ENCODE results near the gene PRXL2B.
A peak's percentile ranks its signal among the peaks of the same experiment; 100 is the strongest.

Gene PRXL2B

GRCh38 chr1:2570332-2570731, 16.2 kb upstream of the PRXL2B start:
- no peak overlapping the region for H3K27ac ChIP-seq
- TF ChIP-seq ZFX (IDR thresholded peaks at IDR 0.05): no peak
- TF ChIP-seq CTCF (conservative IDR thresholded peaks at IDR 0.05): no peak

DNA sequence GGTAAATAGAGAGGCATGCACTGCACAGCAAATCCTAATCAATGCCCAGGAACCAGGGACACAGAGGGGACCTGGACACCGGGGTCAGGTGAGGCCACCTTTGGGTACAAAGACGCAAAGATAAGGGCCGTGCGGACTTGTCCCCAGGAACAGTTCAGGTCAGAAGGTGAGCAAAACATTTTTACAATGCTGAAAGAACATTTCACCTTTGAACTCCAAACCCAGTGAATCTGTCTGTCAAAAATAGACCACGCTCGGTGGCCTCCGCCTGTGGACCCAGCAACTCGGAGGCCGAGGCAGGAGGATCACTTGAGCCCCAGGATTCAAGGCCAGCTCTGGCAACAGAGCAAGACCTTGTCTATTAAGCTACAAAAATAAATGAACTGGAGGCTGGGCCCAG, 15.2 kb upstream of the PRXL2B start:
- no peak overlapping the region for H3K27ac ChIP-seq
- TF ChIP-seq ZFX (IDR thresholded peaks at IDR 0.05) (no peak), CTCF (conservative IDR thresholded peaks at IDR 0.05) (no peak)

DNA sequence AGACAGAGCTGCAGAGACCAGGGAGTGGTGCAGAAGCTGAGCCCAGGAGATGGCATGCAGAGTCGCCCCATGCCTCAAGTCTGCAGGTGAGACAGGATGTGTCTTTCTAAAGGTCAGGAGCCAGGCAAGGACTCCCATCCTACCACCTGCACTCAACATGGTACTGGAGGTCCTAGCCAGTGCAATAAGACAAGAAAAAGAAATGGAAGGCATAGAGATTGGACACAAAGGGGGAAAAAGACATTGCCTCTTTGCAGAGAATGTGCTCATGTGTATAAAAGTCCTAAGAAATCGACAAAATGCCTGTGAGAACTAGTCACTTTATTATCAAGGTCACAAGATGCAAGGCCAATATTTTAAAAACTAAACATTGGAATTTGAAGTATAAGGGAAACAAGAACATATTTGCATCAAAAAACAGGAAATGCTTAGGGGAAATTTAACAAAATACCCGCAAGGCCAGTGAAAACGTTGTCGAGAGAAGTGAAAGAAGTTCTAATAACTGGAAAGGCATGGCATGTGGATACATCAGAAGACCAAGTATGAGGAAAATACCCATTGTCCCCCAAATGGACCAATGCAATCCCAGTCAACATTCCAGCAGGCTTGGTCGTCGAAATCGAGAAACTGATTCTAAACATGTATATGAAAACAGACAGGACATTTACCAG, 13.2 kb upstream of the PRXL2B start:
- TF ChIP-seq ZFX (IDR thresholded peaks at IDR 0.05): no peak
- no peak overlapping the region for H3K27ac ChIP-seq

- TF ChIP-seq ZFX (IDR thresholded peaks at IDR 0.05) (no peak), CTCF (conservative IDR thresholded peaks at IDR 0.05) (no peak)
- no peak overlapping the region for H3K27ac ChIP-seq
These were observed 12.2 kb upstream of the PRXL2B start for GRCh38 chr1:2574350-2574749.

DNA sequence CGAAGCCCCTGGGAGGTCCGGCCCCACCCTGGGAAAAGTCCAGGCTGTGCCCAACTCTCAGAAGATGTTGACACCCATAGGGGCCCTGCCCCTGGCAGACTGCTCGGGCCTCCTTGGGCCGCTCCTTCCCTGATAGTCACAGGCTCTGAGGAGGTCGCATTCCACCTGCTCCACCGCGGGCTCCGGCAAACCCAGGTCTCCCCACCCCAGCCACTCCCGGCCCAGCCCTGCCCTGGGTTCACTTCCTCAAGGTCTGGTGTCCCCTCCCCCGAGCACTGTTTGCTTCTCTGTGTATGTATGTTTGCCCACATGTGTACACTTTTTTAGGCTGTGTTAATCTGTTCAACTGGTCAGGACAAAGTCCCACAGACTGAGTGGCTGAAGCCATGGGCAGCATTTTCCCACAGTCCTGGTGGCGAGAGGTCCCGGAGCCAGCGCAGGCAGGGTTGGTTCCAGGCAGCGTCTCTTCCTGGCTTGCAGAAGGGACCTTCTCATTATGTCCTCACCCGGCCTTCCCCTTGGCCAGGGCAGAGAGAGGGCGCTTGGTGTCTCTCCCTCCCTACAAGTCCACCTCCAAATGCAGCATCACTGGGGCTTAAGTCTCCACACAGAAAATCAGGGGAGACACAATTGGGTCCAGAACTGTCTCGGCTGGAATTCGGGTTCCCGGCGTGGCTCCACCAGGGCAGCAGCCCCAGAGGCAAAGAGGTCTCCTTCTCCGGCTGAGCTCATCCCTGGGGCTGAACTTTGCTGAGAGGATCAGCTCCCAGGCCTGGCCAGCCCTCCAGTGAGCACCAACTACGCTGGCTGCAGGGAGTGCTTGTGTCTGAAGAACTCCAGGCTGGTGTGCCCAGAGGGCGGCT, 10.5 kb upstream of the PRXL2B start:
- no peak for TF ChIP-seq CTCF (conservative IDR thresholded peaks at IDR 0.05)
- no peak for TF ChIP-seq ZFX (IDR thresholded peaks at IDR 0.05)
- H3K27ac ChIP-seq: no peak overlapping the region

DNA sequence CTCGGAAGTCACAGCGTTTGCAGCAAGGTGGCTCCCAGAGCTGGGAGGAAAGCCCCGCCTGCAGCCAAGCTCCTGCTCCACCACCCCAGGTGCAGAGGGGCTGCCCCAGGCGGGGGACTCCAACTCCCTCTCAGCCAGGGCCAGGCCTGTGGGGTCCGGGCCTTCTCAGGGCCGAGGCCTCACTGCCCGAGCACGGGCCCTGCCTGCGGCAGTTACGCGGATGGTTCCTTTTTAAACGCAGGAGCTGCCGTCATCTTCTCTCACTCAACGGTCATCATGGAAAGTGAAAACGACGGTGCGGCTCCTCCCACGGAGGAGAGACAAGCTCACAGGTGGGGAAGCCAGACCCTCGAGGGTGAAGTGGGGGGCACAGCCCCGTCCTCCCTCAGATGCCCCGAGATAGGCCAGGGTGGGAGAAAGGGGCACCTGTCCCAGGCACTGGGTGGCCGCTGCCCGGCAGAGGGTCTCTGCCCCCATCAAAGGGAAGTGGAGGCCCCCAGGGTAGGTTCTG, 9.0 kb upstream of the PRXL2B start:
- H3K27ac ChIP-seq: peak overlapping the region; percentile 37

DNA sequence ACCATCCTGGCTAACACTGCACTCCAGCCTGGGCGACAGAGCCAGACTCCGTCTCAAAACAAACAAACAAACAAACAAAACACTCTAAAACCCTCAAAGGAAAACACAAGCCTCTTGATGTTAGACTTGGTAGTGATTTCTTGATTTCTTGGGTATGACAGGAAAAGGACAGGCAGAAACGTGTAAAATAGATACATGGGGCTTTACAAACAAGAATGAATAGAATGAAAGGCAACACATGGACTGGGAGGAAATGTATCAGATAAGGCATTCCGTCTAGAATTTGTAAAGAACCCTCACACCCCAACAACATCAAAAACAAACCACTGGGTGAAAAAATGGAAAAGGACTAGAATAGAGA, 7.8 kb upstream of the PRXL2B start:
- peak overlapping the region; percentile 37 for H3K27ac ChIP-seq
- no peak for TF ChIP-seq CTCF (conservative IDR thresholded peaks at IDR 0.05)
- no peak for TF ChIP-seq ZFX (IDR thresholded peaks at IDR 0.05)

GRCh38 chr1:2580691-2581090, 5.9 kb upstream of the PRXL2B start:
- H3K27ac ChIP-seq: no peak overlapping the region
- TF ChIP-seq ZFX (IDR thresholded peaks at IDR 0.05): no peak
- TF ChIP-seq CTCF (conservative IDR thresholded peaks at IDR 0.05): no peak

Data from C4-2B (cell line).